ENCODE data around the gene ADAMTS17.

The ADAMTS17 gene

GRCh38 chr15:100266166-100266565, 75.6 kb downstream of the ADAMTS17 start:
- no peak for DNase-seq

GRCh38 chr15:100265641-100266035, 76.1 kb downstream of the ADAMTS17 start:
- no peak for DNase-seq

- no peak for DNase-seq
These were observed 76.7 kb downstream of the ADAMTS17 start for GRCh38 chr15:100264994-100265640.

GRCh38 chr15:100263721-100264455, 77.9 kb downstream of the ADAMTS17 start:
- no peak for DNase-seq

GRCh38 chr15:100263031-100263430, 78.7 kb downstream of the ADAMTS17 start:
- no peak for DNase-seq

GRCh38 chr15:100261302-100262240, 80.2 kb downstream of the ADAMTS17 start:
- DNase-seq = no peak

DNA sequence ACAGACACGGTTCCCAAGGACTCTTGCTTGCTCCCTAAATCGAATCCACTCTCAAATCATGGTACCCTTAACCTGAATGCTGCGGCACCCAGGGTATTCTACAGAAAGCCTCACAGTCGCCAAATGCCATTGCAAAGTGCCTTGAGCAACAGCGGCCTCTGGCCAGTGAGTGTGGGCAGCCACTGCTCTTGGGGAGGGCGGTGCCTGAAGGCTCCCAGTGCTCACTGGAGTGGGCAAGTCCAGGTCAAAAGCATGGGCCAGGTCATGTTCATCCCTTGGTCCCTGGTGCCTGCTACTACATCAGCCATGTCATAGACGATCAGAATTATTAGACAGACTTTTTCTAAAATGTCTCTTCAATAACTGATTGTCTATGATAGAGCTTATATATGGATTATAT, 82.5 kb downstream of the ADAMTS17 start:
- no peak for DNase-seq

GRCh38 chr15:100256970-100257650, 84.7 kb downstream of the ADAMTS17 start:
- DNase-seq = no peak

DNA sequence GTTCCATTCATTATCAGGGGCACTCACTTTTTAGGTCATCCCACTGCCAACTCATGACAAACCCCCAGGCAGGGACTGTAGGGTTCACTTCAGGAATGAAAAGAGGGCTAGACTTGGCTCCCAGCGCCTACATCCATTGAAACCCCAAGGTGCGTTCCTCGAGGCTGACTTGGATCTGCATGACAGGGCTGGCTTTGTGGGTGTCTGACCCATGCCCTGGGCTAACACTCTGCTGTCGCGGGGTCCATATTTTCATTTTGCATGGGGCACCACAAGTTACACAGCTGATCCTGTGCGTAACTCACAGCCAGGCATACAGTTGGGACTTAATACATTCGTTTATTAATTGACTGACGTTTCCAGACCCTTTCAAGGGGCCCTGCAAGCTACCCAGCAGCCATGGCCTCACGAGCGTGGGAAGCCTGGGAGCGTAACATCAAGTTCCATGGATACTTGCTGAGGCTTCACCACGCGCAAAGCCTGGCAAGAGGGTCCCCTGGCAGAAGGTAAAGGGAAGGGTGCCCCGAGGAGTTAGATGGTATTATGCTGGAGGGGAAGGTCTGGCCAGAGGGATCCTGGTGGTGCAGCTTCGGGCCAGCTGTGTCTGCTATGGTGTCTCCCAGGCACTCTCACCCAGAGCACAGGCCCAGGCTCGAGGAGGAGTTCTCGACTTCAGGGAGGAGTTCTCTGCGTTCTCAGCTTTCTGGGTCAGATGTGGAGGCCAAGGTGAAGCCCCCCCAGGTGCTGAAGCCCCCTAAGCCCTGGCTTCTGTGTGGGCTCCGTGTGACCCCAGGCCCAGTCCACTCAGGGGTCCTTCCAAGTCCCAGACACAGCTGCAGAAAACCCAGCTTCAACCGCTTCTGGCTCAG, 85.4 kb downstream of the ADAMTS17 start:
- no peak for DNase-seq

GRCh38 chr15:100255644-100256043, 86.1 kb downstream of the ADAMTS17 start:
- DNase-seq = no peak

DNA sequence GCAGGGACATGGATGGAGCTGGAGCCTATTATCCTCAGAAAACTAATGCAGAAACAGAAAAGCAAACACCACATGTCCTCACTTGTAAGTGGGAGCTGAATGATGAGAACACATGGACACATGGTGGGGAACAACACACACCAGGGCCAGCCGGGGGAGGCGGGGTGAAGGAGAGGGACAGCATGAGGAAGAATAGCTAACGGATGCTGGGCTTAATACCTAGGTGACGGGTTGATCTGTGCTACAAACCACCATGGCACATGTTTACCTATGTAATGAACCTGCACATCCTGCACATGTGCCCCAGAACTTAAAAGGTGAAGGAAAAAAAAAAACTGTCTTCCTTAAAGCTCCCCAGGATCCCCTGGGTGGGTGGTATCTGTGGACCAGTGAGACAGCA, 87.1 kb downstream of the ADAMTS17 start:
- no peak for DNase-seq

GRCh38 chr15:100254285-100254684, 87.5 kb downstream of the ADAMTS17 start:
- no peak for DNase-seq

GRCh38 chr15:100253640-100254039, 88.1 kb downstream of the ADAMTS17 start:
- DNase-seq = no peak

DNA sequence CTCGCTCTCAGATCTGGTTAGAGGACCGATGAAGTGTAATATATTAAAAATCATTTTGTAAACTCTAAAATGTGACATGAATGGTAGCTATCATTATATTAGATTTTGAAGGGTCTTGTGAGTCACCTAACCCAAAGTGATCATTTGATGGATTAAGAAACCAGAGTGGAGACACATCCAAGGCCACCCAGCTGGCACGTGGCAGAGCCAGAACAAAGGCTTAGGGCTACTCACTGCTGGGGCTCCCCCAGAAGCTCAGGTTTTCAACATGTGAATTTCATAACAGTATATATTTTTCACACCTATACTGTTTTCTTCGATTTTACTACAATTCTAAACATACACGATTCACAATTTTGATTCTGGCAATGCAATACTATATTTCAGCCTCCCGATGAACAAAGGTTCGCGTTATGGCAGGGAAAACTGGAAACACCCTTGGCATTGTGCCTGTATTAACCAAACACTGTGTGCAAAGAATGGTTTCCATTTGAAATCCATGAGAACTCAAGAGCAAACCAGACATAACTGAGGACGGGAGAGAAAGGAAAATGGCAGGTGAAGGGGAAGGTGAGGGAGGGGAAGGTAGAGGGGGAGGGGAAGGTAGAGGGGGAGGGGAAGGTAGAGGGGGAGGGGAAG, 88.9 kb downstream of the ADAMTS17 start:
- DNase-seq = no peak

GRCh38 chr15:100252359-100252758, 89.4 kb downstream of the ADAMTS17 start:
- DNase-seq = no peak

GRCh38 chr15:100250176-100250800, 91.5 kb downstream of the ADAMTS17 start:
- no peak for DNase-seq

GRCh38 chr15:100249096-100249815, 92.5 kb downstream of the ADAMTS17 start:
- DNase-seq = no peak

- no peak for DNase-seq
These were observed 93.5 kb downstream of the ADAMTS17 start for GRCh38 chr15:100248236-100248635.

DNA sequence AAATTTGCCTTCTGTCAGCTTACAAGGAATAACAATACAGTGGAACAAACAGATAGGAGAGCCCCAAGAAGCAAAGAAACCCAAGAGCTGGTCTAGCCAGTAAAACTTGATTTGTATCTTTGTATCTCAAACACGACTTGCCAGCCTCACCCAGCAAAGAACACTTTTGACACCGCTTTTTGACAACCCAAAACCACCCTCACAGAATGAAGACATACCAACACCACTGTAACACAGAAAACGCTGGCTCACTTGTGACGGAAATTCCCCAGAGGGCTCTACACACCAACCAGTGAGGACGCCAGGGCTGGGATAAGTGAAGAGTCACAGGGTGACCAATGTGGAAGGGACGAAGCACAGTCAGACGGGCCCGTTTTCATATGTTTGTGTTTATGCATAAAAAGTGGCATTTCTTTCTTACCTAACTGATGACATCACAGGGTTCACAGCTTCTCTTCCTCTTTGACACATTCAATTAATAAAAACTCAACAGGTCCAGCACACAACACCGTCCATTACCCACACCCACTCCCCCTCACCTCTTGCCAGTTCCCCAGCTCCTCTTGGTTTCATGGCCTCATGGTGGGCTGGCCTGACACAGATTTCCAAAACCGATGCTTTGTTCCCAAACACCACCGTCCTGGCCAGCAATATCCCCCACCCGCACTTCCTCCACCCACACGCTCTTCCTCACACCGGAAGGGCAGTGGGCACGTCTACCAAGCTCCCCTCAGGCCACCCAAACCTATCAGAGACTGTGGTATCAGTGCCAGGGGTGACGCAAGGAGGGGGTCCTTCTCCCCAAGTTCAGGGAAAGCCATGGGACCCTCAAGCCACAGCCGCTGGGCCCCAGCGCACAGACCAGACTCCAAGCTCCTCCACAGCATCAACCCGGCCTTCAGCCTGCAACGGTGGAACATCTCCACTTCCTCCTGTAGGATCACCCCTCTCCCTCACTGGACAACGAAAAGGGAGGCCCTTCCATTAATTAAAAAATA, 94.2 kb downstream of the ADAMTS17 start:
- no peak for DNase-seq

Data from hippocampal formation (tissue), 2 donors.